Epithelial cell of prostate (primary cell): Measurements from ENCODE around the gene RIOX2.

Source experiments
- DNase-seq: peaks from one replicate; pipeline ENCODE4 v3.0.0-alpha.2; 2011; ENCODE audit warnings: low read depth, low spot score
- H3K27ac ChIP-seq: fragments of 450-650 bp; 2 replicates; pipeline ENCODE4 v1.5.1; 2017; ENCODE audit warnings: mild to moderate bottlenecking

RIOX2 gene

GRCh38 chr3:97957617-97958311 is 14.5 kb downstream of the RIOX2 start:
- no peak overlapping the region for H3K27ac ChIP-seq
- DNase-seq: no peak

- no peak for DNase-seq
- H3K27ac ChIP-seq: no peak overlapping the region
Observed at GRCh38 chr3:97956051-97956450, 16.2 kb downstream of the RIOX2 start.

- H3K27ac ChIP-seq: no peak overlapping the region
- DNase-seq: no peak
Observed at GRCh38 chr3:97954228-97954827, 17.9 kb downstream of the RIOX2 start.

GRCh38 chr3:97952872-97953271 is 19.4 kb downstream of the RIOX2 start:
- DNase-seq: peak; percentile 54
- H3K27ac ChIP-seq: peak overlapping the region; percentile 79

- peak overlapping the region; percentile 79 for H3K27ac ChIP-seq
- no peak for DNase-seq
Observed at GRCh38 chr3:97952280-97952679, 20.0 kb downstream of the RIOX2 start.

GRCh38 chr3:97950360-97950759 is 21.9 kb downstream of the RIOX2 start:
- no peak overlapping the region for H3K27ac ChIP-seq

GRCh38 chr3:97949743-97950142 is 22.5 kb downstream of the RIOX2 start:
- H3K27ac ChIP-seq: no peak overlapping the region
- no peak for DNase-seq

More at GRCh38 chr3:97950360-97950759, 21.9 kb downstream of the RIOX2 start:
- no peak for DNase-seq

GRCh38 chr3:97949110-97949485 is 23.1 kb downstream of the RIOX2 start:
- DNase-seq: no peak
- H3K27ac ChIP-seq: no peak overlapping the region

GRCh38 chr3:97948351-97949109 is 23.7 kb downstream of the RIOX2 start:
- no peak overlapping the region for H3K27ac ChIP-seq
- DNase-seq: no peak

- no peak overlapping the region for H3K27ac ChIP-seq
- no peak for DNase-seq
Observed at GRCh38 chr3:97942801-97943546, 29.3 kb downstream of the RIOX2 start.

- no peak for DNase-seq
- H3K27ac ChIP-seq: no peak overlapping the region
Observed at GRCh38 chr3:97940034-97940433, 32.2 kb downstream of the RIOX2 start.

- no peak overlapping the region for H3K27ac ChIP-seq
- DNase-seq: no peak
Observed at GRCh38 chr3:97939401-97939800, 32.8 kb downstream of the RIOX2 start.

GRCh38 chr3:97938444-97938843 is 33.8 kb downstream of the RIOX2 start:
- H3K27ac ChIP-seq: no peak overlapping the region
- no peak for DNase-seq

GRCh38 chr3:97937205-97937604 is 35.0 kb downstream of the RIOX2 start:
- no peak for DNase-seq
- no peak overlapping the region for H3K27ac ChIP-seq

- DNase-seq: peak; percentile 36
- H3K27ac ChIP-seq: no peak overlapping the region
Observed at GRCh38 chr3:97935842-97936241, 36.4 kb downstream of the RIOX2 start.

GRCh38 chr3:97934980-97935695 is 37.1 kb downstream of the RIOX2 start:
- no peak overlapping the region for H3K27ac ChIP-seq
- DNase-seq: no peak

- no peak for DNase-seq
- H3K27ac ChIP-seq: no peak overlapping the region
Observed at GRCh38 chr3:97932387-97932801, 39.8 kb downstream of the RIOX2 start.

GRCh38 chr3:97931218-97931617 is 41.0 kb downstream of the RIOX2 start:
- H3K27ac ChIP-seq: no peak overlapping the region
- DNase-seq: no peak

GRCh38 chr3:97930018-97930417 is 42.2 kb downstream of the RIOX2 start:
- no peak for DNase-seq
- no peak overlapping the region for H3K27ac ChIP-seq

GRCh38 chr3:97928986-97929385 is 43.2 kb downstream of the RIOX2 start:
- no peak for DNase-seq
- H3K27ac ChIP-seq: no peak overlapping the region
